ENCODE results near the gene PTPRD.

GRCh38 chr9:8733131-8733954 is 1879.5 kb downstream of the PTPRD start:
- no peak for TF ChIP-seq E2F1 (CRISPR knock-in tag; IDR thresholded peaks at IDR 0.05)
- TF ChIP-seq POLR2AphosphoS2 (IDR thresholded peaks at IDR 0.05; ENCODE audit: low read length): no peak
- TF ChIP-seq CUX1 (CRISPR knock-in tag; IDR thresholded peaks at IDR 0.05): no peak
- no peak for TF ChIP-seq ZSCAN32 (CRISPR knock-in tag; IDR thresholded peaks at IDR 0.05)
- TF ChIP-seq CREB1 (IDR thresholded peaks at IDR 0.05): no peak
- TF ChIP-seq CREB1 (CRISPR knock-in tag; IDR thresholded peaks at IDR 0.05): no peak
